Vagina (tissue), 2 donors: ENCODE data around the gene KIAA0825.

Experiments used
- CTCF ChIP-seq, 3 experiments: fragments of 450-650 bp in 2 of 3; fragments of 200-600 bp in 1 of 3; sonication (generic) in 1 of 3; IDR thresholded peaks; one replicate each; pipeline ENCODE4 v1.5.1; 2017 to 2019; ENCODE audit warnings: antibody characterized with exemption in 3 of 3, mild to moderate bottlenecking in 2 of 3, moderate library complexity in 2 of 3
- POLR2A ChIP-seq, 2 donors: fragments of 450-650 bp; IDR thresholded peaks; one replicate each; pipeline ENCODE4 v1.6.1; 2017; ENCODE audit warnings: antibody characterized with exemption in 2 of 2, mild to moderate bottlenecking in 2 of 2, moderate library complexity in 2 of 2

- TF ChIP-seq CTCF (IDR thresholded peaks at IDR 0.05), result no peak
- no peak for TF ChIP-seq POLR2A (IDR thresholded peaks at IDR 0.05)
Measured at GRCh38 chr5:94355811-94356210, 262.6 kb downstream of the KIAA0825 start.
